Measurements from ENCODE around the gene AUNIP. TPM values are rescaled to one million over a fixed set of nuclear protein-coding genes. Genes with fewer than 3 reads are reported as not detected.

Gene AUNIP
- total RNA-seq, 1 experiment from 2014 or later: 22.2 TPM

DNA sequence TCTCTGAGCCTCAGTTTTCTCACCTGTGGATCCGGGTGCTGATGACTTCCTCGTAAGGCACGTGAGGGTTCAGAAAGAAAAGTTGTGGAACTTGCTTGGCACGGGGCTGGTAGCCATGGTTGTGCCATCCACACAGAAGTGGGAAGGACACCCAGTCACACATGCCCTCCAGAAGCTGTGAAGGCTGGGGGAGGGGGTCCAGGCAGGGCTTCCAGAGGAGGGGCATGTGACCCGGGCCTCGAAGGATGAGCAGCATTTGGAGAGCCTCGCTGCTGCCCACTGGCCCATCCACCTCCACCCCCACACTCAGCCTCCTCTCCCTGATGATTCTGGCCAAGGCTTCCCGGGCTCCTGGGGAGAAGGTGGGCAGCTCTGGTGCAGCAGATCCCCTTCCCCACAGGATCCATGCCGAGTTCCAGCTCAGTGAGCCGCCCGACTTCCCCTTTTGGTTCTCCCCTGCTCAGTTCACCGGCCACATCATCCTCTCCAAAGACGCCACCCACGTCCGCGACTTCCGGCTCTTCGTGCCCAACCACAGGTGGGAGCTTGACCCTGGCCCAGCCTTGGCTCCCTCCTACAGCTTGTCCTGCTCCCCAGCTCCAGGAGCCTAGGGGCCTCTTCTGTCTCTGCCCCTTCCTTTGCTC lies 49.9 kb downstream of the AUNIP start:
- Histone ChIP-seq H3K79me2 (ENCODE audit: insufficient read depth, low read length) (no peaks in the 10 kb centered on the region), H3T11ph (ENCODE audit: low read length) (no peak overlapping the region), H2BK20ac (ENCODE audit: low read depth, low read length, poor library complexity, severe bottlenecking) (no peak overlapping the region), H2BK5ac (ENCODE audit: insufficient read length, low read length) (no peak overlapping the region), H2BK15ac (ENCODE audit: low read depth, low read length) (no peak overlapping the region), H3K9ac (ENCODE audit: extremely low read depth, insufficient read length, low read length) (no peak overlapping the region), H2BK12ac (ENCODE audit: insufficient read length, low read depth, low read length) (no peak overlapping the region), H3K4ac (ENCODE audit: low read depth, low read length) (no peak overlapping the region), H4K8ac (replicated peaks; ENCODE audit: insufficient read length, low read depth, low read length) (no peak overlapping the region), H3K18ac (ENCODE audit: insufficient read length, low read depth, low read length) (no peak overlapping the region), H4K91ac (ENCODE audit: insufficient read length, low read depth, low read length) (no peak overlapping the region), H2AFZ (ENCODE audit: low read length) (no peak overlapping the region), H3K9me3 (ENCODE audit: control insufficient read depth, low read depth, low read length) (no peaks in the 10 kb centered on the region), H2AK5ac (ENCODE audit: insufficient read length, low read length) (no peak overlapping the region), H3K27me3 (ENCODE audit: insufficient read depth, low read length) (no peaks in the 10 kb centered on the region), H4K20me1 (ENCODE audit: control insufficient read depth, insufficient read depth, insufficient read length) (no peaks in the 10 kb centered on the region), H3K14ac (ENCODE audit: insufficient read depth, low read length) (no peak overlapping the region), H2BK120ac (ENCODE audit: low read depth, low read length, poor library complexity, severe bottlenecking) (no peak overlapping the region), H3K27ac (ENCODE audit: insufficient read length, low read depth, low read length) (no peak overlapping the region), H3K4me2 (ENCODE audit: insufficient read depth, insufficient read length, low read length) (no peak overlapping the region), H3K56ac (ENCODE audit: insufficient read length, low read depth, low read length) (no peak overlapping the region), H3K4me1 (ENCODE audit: insufficient read depth, low read length) (no peaks in the 10 kb centered on the region), H3K23me2 (ENCODE audit: insufficient read length, low read depth, low read length, poor library complexity, severe bottlenecking) (no peaks in the 10 kb centered on the region), H3K79me1 (ENCODE audit: insufficient read depth, low read depth, low read length, poor library complexity, severe bottlenecking) (no peaks in the 10 kb centered on the region), H4K5ac (ENCODE audit: insufficient read length, low read depth, low read length) (no peak overlapping the region), H3K23ac (ENCODE audit: insufficient read length, low read depth, low read length) (no peak overlapping the region)
- Mint-ChIP-seq H3K36me3 (ENCODE audit: insufficient read depth in 1 of 3, low read depth in 3 of 3) (peaks cover 14 to 63% (median 38%) of the 10 kb centered on the region in 3 experiments; a peak in 6 of 7 replicates), H3K4me3 (no peak overlapping the region; a peak in 1 of 5 replicates), H3K4me1 (peaks cover 2 to 10% of the 10 kb centered on the region in 2 experiments; a peak in 3 of 4 replicates), H3K27ac (peak overlapping the region in 1 of 3 experiments; percentile 16; a peak in 1 of 7 replicates), H3K27me3 (ENCODE audit: low read depth) (no peaks in the 10 kb centered on the region), H3K9me3 (no peaks in the 10 kb centered on the region)
- no peak for DNase-seq
- no CpG with 5 or more reads among the region's 18 CpGs for WGBS (ENCODE audit: extremely low coverage, insufficient read length, low lambda C conversion rate)
- TF ChIP-seq, protein P1, sequence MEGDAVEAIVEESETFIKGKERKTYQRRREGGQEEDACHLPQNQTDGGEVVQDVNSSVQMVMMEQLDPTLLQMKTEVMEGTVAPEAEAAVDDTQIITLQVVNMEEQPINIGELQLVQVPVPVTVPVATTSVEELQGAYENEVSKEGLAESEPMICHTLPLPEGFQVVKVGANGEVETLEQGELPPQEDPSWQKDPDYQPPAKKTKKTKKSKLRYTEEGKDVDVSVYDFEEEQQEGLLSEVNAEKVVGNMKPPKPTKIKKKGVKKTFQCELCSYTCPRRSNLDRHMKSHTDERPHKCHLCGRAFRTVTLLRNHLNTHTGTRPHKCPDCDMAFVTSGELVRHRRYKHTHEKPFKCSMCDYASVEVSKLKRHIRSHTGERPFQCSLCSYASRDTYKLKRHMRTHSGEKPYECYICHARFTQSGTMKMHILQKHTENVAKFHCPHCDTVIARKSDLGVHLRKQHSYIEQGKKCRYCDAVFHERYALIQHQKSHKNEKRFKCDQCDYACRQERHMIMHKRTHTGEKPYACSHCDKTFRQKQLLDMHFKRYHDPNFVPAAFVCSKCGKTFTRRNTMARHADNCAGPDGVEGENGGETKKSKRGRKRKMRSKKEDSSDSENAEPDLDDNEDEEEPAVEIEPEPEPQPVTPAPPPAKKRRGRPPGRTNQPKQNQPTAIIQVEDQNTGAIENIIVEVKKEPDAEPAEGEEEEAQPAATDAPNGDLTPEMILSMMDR (conservative IDR thresholded peaks at IDR 0.05): no peak

All from H9 (cell line).